GM18526 (cell line): ENCODE data around the gene NEU4.

Experiments used
- POLR2A ChIP-seq: IDR thresholded peaks from 3 replicates; pipeline ENCODE4 v1.6.1; 2011; ENCODE audit not compliant: insufficient read length; ENCODE audit errors: extremely low read depth

Gene NEU4, protein sequence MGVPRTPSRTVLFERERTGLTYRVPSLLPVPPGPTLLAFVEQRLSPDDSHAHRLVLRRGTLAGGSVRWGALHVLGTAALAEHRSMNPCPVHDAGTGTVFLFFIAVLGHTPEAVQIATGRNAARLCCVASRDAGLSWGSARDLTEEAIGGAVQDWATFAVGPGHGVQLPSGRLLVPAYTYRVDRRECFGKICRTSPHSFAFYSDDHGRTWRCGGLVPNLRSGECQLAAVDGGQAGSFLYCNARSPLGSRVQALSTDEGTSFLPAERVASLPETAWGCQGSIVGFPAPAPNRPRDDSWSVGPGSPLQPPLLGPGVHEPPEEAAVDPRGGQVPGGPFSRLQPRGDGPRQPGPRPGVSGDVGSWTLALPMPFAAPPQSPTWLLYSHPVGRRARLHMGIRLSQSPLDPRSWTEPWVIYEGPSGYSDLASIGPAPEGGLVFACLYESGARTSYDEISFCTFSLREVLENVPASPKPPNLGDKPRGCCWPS

GRCh38 chr2:241808721-241809382 is at the start of gene NEU4:
NEU4 (plus strand) TSS chr2:241809193; CDS start chr2:241814485, 5,292 bp downstream.
- TF ChIP-seq POLR2A: no peak

DNA sequence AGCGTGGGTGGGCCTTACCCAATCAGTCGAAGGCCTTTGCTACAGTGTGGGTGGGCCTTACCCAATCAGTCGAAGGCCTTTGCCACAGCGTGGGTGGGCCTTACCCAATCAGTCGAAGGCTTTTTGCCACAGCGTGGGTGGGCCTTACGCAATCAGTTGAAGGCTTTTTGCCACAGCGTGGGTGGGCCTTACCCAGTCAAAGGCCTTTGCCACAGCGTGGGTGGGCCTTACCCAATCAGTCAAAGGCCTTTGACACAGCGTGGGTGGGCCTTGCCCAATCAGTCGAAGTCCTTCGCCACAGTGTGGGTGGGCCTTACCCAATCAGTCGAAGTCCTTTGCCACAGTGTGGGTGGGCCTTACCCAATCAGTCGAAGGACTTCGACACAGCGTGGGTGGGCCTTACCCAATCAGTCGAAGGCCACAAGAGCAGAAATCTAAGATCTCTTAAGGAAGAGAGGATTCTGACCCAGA is 48.7 kb upstream of the NEU4 start:
- no peak for TF ChIP-seq POLR2A

GRCh38 chr2:241762321-241762932 is 46.6 kb upstream of the NEU4 start:
- no peak for TF ChIP-seq POLR2A

DNA sequence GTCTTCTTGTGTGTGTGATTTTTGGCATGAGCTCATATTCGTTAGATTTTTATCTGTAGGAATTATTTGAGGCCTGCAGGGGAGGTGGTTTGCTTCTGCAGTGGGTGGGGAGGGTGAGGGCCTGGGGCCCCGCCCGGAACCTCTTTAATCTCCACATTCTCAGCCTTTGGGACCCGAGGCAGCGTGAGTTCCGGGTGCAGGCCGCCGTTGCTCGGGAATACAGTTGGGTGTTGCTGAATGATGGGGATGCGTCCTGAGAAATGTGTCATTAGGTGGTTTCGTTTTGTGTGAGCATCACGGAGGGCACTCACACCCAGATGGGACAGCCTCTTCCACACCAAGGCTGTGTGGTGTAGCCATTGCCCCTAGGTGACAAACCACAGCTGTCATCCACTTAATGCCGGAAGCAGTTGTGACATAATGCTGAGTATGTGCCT is 46.0 kb upstream of the NEU4 start:
- TF ChIP-seq POLR2A: no peak

- no peak for TF ChIP-seq POLR2A
Measured at GRCh38 chr2:241763551-241764274, 45.3 kb upstream of the NEU4 start.

DNA sequence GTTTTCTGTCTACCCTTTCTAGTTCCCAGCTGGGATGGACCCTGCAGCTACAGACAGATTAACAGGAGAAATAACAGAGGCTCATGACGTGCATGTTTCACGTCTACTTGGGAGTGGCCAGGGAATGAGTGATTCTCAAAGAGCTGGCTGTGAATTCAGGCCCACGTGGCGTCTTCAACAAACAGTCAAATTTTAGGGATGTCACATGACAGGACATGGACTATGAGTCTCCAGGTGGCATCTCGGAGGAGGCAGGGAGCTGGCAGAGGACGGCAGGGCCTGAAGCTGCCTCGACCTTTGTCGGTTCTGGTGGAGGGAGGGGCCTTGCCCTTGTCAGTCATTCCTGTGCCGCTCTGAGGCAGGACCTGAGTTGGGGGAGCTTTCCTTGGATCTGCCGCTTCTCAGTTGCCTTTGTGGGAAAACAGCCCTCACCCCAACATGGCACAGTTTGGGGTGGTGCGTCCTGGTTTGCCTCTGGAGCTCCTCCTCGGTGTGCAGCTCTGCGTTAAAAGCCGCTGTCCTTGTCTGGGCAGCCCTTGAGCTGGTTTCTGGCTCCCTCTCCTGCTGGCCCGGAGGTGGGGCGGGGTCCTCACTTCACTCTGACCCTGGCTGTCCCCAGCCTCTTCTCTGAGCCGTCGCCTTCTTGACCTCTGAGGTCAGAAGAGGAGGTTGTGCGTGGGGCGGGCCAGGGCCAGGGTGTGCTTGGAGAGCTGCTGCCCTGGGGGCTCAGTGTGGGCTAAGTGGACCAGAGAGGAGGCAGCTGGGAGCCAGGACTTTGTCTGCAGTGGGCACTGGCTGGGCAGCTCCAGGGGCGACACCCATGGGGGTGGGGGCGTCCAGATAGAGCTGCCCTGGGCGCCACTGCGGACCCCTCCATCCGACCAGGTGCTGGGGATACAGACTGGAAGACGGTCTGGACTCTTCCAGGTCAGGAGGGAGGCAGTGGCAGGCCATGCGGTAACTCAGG is 44.4 kb upstream of the NEU4 start:
- no peak for TF ChIP-seq POLR2A

GRCh38 chr2:241767464-241768250 is 41.3 kb upstream of the NEU4 start:
- no peak for TF ChIP-seq POLR2A

DNA sequence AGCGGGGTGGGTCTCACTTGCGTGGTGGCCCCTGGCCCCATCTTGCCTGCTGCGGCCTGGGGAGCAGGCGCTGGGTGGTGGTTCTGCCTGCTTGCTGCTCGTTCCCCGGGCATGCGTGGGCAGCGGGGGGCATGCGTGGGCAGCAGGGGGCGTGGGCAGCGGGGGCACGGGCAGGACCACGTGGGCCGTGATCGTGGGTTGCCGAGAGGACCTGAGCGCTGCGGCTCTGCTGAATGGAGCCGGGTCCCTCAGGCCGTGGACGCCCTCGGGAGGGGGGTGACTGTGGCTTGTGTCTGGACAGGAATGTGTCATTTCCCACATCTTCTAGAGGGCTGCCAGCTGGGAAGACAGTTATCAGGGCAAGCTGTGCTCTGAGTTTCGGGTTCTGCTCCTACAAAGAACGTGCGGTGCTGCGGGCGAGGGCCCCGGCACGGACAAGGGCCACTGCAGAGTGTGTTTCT is 40.7 kb upstream of the NEU4 start:
- TF ChIP-seq POLR2A: no peak

GRCh38 chr2:241768850-241769249 is 40.1 kb upstream of the NEU4 start:
- no peak for TF ChIP-seq POLR2A

DNA sequence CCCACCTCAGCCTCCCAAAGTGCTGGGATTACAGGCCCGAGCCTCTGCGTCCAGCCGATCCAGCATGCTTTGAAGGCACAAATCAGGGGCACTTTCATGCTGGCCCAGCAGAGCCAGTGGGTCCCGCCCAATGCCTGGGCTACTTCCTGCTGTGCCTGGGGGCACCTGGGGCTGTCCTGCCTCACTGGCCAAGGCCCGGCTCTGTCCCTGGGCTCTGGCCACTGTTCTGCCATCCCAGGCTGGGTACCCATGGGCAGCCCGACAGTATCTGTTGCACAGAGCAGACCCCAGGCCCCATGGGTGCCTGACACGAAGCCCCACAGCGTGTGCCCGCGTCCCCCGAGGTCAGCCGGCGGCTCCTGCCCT is 39.2 kb upstream of the NEU4 start:
- no peak for TF ChIP-seq POLR2A

GRCh38 chr2:241770185-241770935 is 38.6 kb upstream of the NEU4 start:
- TF ChIP-seq POLR2A: no peak

- no peak for TF ChIP-seq POLR2A
Measured at GRCh38 chr2:241770936-241771285, 38.1 kb upstream of the NEU4 start.

- TF ChIP-seq POLR2A: no peak
Measured at GRCh38 chr2:241771286-241772062, 37.5 kb upstream of the NEU4 start.
